Effector CD8-positive, alpha-beta T cell (primary cell): ENCODE measurements around the gene PARN.

Experiments
- DNase-seq: peaks from one replicate; lab custom pipeline; 2025; lab: John Stamatoyannopoulos, UW

The PARN gene

GRCh38 chr16:14529010-14529669 lies 100.9 kb downstream of the PARN start:
- peak; percentile 21 for DNase-seq

GRCh38 chr16:14528306-14528705 lies 101.8 kb downstream of the PARN start:
- DNase-seq, result no peak

GRCh38 chr16:14527411-14528044 lies 102.5 kb downstream of the PARN start:
- DNase-seq, result no peak

- no peak for DNase-seq
Measured at GRCh38 chr16:14525596-14525995, 104.5 kb downstream of the PARN start.

GRCh38 chr16:14524979-14525378 lies 105.1 kb downstream of the PARN start:
- no peak for DNase-seq

GRCh38 chr16:14523632-14524031 lies 106.4 kb downstream of the PARN start:
- DNase-seq, result no peak

GRCh38 chr16:14522671-14523070 lies 107.4 kb downstream of the PARN start:
- no peak for DNase-seq

- no peak for DNase-seq
Measured at GRCh38 chr16:14520753-14521152, 109.3 kb downstream of the PARN start.

- no peak for DNase-seq
Measured at GRCh38 chr16:14514967-14515366, 115.1 kb downstream of the PARN start.

GRCh38 chr16:14513389-14514107 lies 116.5 kb downstream of the PARN start:
- DNase-seq, result no peak

GRCh38 chr16:14511800-14512135 lies 118.3 kb downstream of the PARN start:
- no peak for DNase-seq

- DNase-seq, result no peak
Measured at GRCh38 chr16:14510939-14511799, 118.9 kb downstream of the PARN start.

- no peak for DNase-seq
Measured at GRCh38 chr16:14510581-14510938, 119.5 kb downstream of the PARN start.

GRCh38 chr16:14509675-14510132 lies 120.4 kb downstream of the PARN start:
- no peak for DNase-seq

GRCh38 chr16:14509055-14509454 lies 121.0 kb downstream of the PARN start:
- DNase-seq, result no peak

GRCh38 chr16:14505846-14506245 lies 124.2 kb downstream of the PARN start:
- no peak for DNase-seq

GRCh38 chr16:14502932-14503741 lies 126.9 kb downstream of the PARN start:
- DNase-seq, result no peak

- DNase-seq, result no peak
Measured at GRCh38 chr16:14502256-14502875, 127.7 kb downstream of the PARN start.

- no peak for DNase-seq
Measured at GRCh38 chr16:14501331-14502255, 128.5 kb downstream of the PARN start.

- DNase-seq, result no peak
Measured at GRCh38 chr16:14500791-14501190, 129.3 kb downstream of the PARN start.
